Measurements from ENCODE around the gene THBS2.
"Not testable (repeated sequence)": the region's sequence is repeated elsewhere in the genome, so short reads cannot be mapped to it uniquely, and the experiment has no call there.

THBS2 gene

GRCh38 chr6:169230946-169231789 is 22.5 kb downstream of the THBS2 start:
- no peak for DNase-seq (ENCODE audit: low read depth, low spot score)

DNA sequence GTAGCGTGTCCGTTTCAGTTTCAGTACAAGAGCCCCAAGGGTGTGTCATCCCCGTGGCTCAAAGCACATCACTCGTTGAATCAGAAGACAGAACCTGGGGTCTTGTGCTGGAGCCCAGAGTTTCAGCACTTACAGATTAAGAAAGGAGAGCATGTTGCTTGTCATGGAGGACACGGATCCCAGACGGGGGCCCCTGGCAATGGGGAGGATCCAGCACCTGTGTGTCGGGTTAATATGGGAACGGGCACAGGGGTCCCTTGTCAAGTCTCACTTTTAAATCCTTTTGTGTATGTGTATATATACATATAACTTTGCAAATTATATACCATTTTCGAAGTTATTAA is 23.4 kb downstream of the THBS2 start:
- DNase-seq (ENCODE audit: low read depth, low spot score): no peak

DNA sequence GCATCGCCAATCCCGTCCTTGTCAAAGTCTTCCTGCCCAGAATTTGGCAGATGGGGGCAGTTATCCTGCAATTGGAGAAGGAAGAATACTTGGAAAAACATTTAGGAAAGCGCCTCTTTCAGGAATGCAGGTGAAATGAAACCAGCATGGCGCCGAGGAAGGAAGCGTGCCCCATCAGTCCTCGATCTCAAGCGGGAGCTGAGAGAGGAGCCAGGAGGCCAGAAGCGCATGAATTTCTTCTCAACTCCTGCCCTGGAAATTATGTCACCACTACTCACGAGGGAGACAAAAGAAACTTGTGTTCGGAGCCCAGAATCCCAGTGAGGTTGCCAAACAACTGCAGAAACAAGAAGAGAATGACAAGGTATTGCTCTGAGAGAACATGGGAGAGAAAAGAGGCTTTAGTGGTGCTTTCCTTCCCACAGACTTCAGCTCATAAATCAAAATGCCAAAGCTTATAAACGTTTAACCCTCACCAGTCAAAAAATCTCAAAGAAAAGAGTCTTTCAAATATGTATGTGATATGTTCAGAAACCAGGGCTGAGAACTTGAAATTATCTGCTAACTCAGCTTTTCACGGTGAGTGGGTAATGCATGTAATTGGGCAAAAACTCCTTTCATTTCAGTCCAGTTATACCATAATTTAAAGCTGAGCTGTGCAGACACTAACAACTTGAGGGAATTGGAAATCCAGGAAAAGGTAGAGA is 23.9 kb downstream of the THBS2 start:
- no peak for DNase-seq (ENCODE audit: low read depth, low spot score)

DNA sequence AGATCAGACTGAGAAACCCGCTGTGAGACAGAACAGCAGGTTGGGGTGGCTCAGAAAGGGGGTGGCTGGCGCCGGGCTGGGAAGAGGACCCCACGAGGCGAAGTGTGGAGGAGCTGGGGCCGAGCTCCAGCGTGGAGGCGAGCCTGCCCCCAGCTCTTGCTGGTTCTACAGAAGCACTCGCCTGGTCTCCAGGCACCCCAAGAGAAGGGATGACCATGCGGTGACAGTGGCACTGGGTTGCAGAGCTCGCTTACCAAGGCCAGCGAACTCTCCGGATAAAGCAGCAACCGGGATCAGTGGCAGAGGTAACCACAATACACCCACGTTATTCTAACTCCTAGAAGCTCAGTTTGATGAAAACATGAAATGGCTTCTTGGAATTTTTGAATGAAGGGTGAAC is 26.5 kb downstream of the THBS2 start:
- DNase-seq (ENCODE audit: low read depth, low spot score): no peak

DNA sequence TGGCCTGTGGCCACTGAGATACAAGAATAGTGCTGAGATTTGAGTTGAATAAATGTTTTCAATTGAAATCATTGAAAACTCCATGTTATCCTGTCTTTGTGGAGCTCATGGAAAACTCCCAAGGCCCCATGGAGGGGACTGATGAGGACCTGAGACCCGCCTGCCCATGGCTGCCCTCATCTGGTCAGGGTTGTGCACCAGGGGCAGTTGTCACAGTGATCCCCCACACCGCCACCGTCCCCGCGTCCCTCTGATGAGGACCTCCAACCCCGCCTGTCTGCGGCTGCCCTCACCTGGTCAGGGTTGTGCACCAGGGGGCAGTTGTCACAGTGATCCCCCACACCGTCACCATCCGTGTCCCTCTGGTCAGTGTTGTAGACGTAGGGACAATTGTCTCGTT is 27.8 kb downstream of the THBS2 start:
- no peak for DNase-seq (ENCODE audit: low read depth, low spot score)

- no peak for DNase-seq (ENCODE audit: low read depth, low spot score)
Observed at GRCh38 chr6:169225131-169225576, 28.5 kb downstream of the THBS2 start.

DNA sequence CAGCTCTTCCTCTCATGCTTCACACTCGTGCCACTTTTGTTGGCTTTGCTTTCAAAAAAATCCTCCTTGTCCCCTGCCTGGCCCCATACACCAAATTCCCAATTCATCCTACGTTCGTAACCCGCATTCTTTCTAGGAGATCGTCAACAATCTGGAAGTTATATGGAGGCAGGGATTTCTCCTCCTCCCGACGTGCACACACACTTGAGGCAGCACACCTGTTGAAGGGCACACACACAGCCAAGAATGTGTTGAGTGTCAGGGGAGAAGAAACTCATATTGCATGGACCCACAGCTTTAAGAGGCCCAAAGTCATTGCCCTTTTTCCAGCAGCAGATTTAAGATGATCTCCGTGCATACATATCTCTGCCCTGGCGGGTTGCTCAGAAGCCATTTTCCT is 28.9 kb downstream of the THBS2 start:
- no peak for DNase-seq (ENCODE audit: low read depth, low spot score)

- DNase-seq (ENCODE audit: low read depth, low spot score): no peak
Observed at GRCh38 chr6:169224185-169224695, 29.4 kb downstream of the THBS2 start.

DNA sequence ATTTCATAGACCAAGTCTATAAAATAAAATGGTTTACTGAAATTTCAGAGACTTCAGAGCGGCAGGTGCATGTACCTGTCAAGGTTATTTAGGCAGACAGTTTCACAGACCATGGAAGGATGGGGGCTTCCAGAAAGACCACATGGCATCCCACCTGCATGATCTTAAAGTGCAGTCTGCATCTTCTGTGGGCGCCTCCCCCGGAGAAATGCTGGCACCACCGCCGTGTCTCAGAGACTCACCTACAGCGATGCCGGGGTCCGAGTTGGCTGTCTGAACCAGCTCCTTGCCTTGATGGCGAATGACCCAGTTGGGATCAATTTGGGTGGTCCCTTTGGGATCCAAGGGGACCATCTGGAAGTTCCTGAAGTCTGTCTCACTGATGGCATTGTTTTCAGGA is 30.6 kb downstream of the THBS2 start:
- DNase-seq (ENCODE audit: low read depth, low spot score): no peak

GRCh38 chr6:169222126-169222525 is 31.5 kb downstream of the THBS2 start:
- DNase-seq (ENCODE audit: low read depth, low spot score): no peak

DNA sequence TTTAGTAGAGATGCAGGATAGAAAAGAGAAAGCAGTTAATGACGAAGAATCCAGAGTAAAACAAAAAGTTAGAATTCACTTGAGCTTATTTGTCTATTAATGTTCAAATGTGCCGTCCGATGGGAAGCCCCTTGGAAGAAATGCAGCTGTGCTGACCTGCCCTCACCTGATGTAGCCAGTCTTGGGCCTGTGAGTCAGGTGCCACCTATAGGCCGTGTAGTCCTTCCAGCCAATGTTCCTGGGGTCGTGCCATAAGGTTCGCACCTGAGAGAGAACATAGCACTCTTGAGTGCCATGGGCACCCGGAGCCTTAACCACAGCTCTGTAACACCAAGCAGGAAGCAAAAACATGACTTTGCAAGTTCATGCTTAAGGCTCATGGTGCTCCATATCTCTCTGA is 32.4 kb downstream of the THBS2 start:
- no peak for DNase-seq (ENCODE audit: low read depth, low spot score)

GRCh38 chr6:169220068-169220964 is 33.3 kb downstream of the THBS2 start:
- DNase-seq (ENCODE audit: low read depth, low spot score): no peak

GRCh38 chr6:169217972-169218371 is 35.7 kb downstream of the THBS2 start:
- no peak for DNase-seq (ENCODE audit: low read depth, low spot score)

DNA sequence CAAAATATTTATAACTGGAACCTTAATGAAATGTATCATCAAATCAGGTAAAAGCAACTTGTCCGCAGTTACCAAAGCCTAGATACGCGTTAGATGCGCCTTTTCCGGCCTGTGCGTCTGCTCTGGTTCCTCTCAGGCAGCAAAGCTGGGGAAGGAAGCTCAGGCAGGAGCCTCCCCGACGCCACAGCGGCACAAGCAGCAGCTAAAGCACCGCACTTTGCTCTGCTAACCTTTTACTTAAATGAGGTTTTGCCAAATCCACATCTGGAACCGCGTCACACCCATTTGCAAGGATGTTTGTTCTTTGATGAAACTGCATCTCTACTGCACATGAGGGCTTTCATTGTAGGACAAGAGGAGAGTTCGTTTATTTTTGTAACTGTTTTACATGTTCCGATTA is 36.8 kb downstream of the THBS2 start:
- no peak for DNase-seq (ENCODE audit: low read depth, low spot score)

DNA sequence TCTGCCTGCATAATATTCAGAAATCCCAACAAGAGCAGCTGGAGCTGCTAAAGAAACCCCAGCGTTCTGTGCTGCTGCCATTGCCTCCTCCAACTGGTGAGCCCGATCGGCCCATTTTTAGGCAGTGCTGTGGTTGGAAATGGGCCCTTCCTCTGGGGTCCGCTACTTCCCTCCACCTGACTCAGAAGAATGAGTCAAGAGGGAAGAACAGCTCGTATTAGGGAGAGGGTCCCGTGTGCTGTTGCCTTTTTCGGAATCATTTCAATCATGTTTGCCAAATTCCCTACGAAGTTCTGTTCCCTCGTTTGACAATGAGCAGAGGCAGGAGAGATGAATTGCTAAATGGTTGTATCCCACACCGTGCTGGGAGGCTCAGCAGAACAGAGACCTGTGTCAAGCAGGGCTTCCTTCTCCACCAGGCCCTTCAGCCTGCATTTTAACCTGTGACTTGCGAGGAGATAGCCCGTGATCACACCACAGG is 38.4 kb downstream of the THBS2 start:
- DNase-seq (ENCODE audit: low read depth, low spot score): no peak

DNA sequence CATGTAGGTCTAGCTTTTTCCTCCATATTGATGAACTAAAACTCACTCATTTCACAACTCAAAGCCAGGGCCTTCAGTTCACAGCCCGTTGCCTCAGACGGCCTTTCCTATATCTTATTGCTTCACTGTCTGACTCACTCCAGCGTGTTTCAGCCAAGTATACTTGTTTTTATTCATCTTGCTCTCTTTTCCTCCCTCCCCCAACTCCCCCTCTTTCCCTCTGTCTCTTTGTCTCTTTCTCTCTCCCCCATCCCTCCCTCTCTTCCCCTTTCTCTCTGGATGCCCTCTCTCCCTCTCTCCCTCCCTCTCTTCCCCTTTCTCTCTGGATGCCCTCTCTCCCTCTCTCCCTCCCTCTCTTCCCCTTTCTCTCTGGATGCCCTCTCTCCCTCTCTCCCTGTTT is 38.9 kb downstream of the THBS2 start:
- not testable (repeated sequence) for DNase-seq (ENCODE audit: low read depth, low spot score)

DNA sequence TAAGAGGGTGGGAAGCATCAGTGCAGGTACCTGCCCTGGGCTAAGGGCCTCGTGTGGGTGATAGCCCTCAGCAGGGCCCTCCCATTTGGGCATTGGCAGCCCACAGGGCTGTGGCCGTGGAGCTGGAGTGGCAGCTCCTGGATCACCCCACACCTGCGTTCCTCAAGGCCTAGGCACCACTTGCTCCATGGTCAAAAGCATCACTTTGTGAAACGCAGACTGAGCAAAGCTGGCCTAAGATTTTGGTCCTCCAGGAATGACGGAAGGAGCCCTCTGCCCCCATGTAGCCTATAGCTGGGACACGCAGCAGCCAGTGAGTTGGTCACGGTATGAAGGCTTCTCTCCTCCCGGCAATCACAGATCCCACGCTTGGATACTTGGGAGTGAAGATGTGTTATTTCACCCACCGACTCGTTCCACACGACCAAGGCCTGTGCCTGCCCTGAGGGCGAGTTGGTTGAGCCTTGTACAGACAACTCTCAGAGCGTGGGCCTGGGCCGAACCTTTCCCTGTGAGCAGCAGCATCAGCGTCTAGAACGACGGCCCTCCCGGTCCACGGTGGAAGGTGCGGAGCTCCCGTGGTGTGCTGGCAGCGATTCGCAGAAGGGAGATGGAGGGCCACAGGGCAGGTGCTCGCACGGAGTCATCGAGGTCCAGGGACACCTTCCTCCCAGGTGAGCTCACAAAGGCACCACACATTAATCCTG is 39.7 kb downstream of the THBS2 start:
- DNase-seq (ENCODE audit: low read depth, low spot score): no peak

- DNase-seq (ENCODE audit: low read depth, low spot score): peak; percentile 89
Observed at GRCh38 chr6:169212897-169213813, 40.5 kb downstream of the THBS2 start.

DNA sequence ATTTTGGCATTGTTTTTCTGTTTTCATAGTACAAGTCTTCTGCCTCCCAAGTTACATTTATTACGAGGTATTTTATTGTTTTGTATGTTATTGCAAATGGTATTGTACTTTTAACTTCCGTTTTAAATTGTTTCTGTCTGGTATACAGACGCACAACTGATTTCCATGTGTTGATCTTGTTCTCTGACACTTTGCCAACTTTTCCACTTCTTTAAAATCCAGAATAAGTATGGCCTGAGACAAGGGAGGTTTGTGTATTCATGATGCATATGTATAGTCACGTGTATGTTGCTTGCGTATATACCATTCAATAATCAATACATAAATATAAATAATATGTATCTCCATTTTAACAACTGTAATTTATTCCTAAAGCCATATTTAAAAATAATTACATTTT is 41.2 kb downstream of the THBS2 start:
- no peak for DNase-seq (ENCODE audit: low read depth, low spot score)

GRCh38 chr6:169211881-169212280 is 41.8 kb downstream of the THBS2 start:
- no peak for DNase-seq (ENCODE audit: low read depth, low spot score)
